HEK293 (cell line): Measurements from ENCODE around the gene RAB5IF.

Source experiments
- ATF2 ChIP-seq: fragments of 450-650 bp; formaldehyde crosslinking; IDR thresholded peaks from 2 replicates; pipeline ENCODE4 v1.5.1; 2016; ENCODE audit warnings: missing biosample characterization, missing genetic modification characterization, low read depth
- KLF1 ChIP-seq: fragments of 450-650 bp; formaldehyde crosslinking; IDR thresholded peaks from 2 replicates; pipeline ENCODE4 v1.5.1; 2016; ENCODE audit warnings: missing biosample characterization, missing genetic modification characterization
- REST ChIP-seq: fragments of 450-650 bp; formaldehyde crosslinking; IDR thresholded peaks from 2 replicates; pipeline ENCODE4 v1.5.1; 2016; ENCODE audit warnings: missing biosample characterization, missing genetic modification characterization
- SP3 ChIP-seq: fragments of 450-650 bp; formaldehyde crosslinking; IDR thresholded peaks from 2 replicates; pipeline ENCODE4 v1.5.1; 2016; ENCODE audit warnings: missing biosample characterization, missing genetic modification characterization
- WT1 ChIP-seq: fragments of 450-650 bp; formaldehyde crosslinking; IDR thresholded peaks from 2 replicates; pipeline ENCODE4 v1.5.1; 2016; ENCODE audit warnings: missing biosample characterization, missing genetic modification characterization
- YY1 ChIP-seq: fragments of 450-650 bp; formaldehyde crosslinking; IDR thresholded peaks from 2 replicates; pipeline ENCODE4 v1.5.1; 2018; ENCODE audit warnings: missing biosample characterization, missing genetic modification characterization
- ZBTB8A ChIP-seq: fragments of 450-650 bp; formaldehyde crosslinking; IDR thresholded peaks from 2 replicates; pipeline ENCODE4 v1.5.1; 2016; ENCODE audit warnings: missing biosample characterization, missing genetic modification characterization
- ZFP3 ChIP-seq: fragments of 450-650 bp; formaldehyde crosslinking; IDR thresholded peaks from 2 replicates; pipeline ENCODE4 v1.5.1; 2016; ENCODE audit warnings: low read depth, missing biosample characterization, missing genetic modification characterization
- ZFP69B ChIP-seq: fragments of 450-650 bp; formaldehyde crosslinking; IDR thresholded peaks from 2 replicates; pipeline ENCODE4 v1.5.1; 2016; ENCODE audit warnings: missing biosample characterization, missing genetic modification characterization
- ZNF155 ChIP-seq: fragments of 450-650 bp; formaldehyde crosslinking; IDR thresholded peaks from 2 replicates; pipeline ENCODE4 v1.5.1; 2016; ENCODE audit warnings: missing biosample characterization, missing genetic modification characterization
- ZNF2 ChIP-seq: fragments of 450-650 bp; formaldehyde crosslinking; IDR thresholded peaks from 2 replicates; pipeline ENCODE4 v1.5.1; 2016; ENCODE audit warnings: missing biosample characterization, missing genetic modification characterization
- ZNF26 ChIP-seq: fragments of 450-650 bp; formaldehyde crosslinking; IDR thresholded peaks from 2 replicates; pipeline ENCODE4 v1.5.1; 2016; ENCODE audit warnings: missing biosample characterization, missing genetic modification characterization
- ZNF280C ChIP-seq: fragments of 450-650 bp; formaldehyde crosslinking; IDR thresholded peaks from 2 replicates; pipeline ENCODE4 v1.5.1; 2016; ENCODE audit warnings: missing biosample characterization, missing genetic modification characterization
- ZNF280D ChIP-seq: fragments of 450-650 bp; formaldehyde crosslinking; IDR thresholded peaks from 2 replicates; pipeline ENCODE4 v1.5.1; 2016; ENCODE audit warnings: missing biosample characterization, missing genetic modification characterization
- ZNF449 ChIP-seq: fragments of 450-650 bp; formaldehyde crosslinking; IDR thresholded peaks from 2 replicates; pipeline ENCODE4 v1.5.1; 2017; ENCODE audit warnings: missing biosample characterization, mild to moderate bottlenecking, missing genetic modification characterization, moderate library complexity
- ZNF473 ChIP-seq: fragments of 450-650 bp; formaldehyde crosslinking; IDR thresholded peaks from 2 replicates; pipeline ENCODE4 v1.5.1; 2017; ENCODE audit warnings: missing biosample characterization, missing genetic modification characterization
- ZNF544 ChIP-seq: fragments of 450-650 bp; formaldehyde crosslinking; IDR thresholded peaks from 2 replicates; pipeline ENCODE4 v1.5.0; 2017; ENCODE audit warnings: missing biosample characterization, missing genetic modification characterization
- ZNF558 ChIP-seq: fragments of 450-650 bp; formaldehyde crosslinking; IDR thresholded peaks from 2 replicates; pipeline ENCODE4 v1.5.1; 2016; ENCODE audit warnings: missing biosample characterization, missing genetic modification characterization
- ZNF610 ChIP-seq: fragments of 450-650 bp; formaldehyde crosslinking; IDR thresholded peaks from 2 replicates; pipeline ENCODE4 v1.5.1; 2016; ENCODE audit warnings: missing biosample characterization, missing genetic modification characterization, borderline replicate concordance
- ZNF623 ChIP-seq: fragments of 450-650 bp; formaldehyde crosslinking; IDR thresholded peaks from 2 replicates; pipeline ENCODE4 v1.5.1; 2016; ENCODE audit warnings: missing biosample characterization, missing genetic modification characterization
- ZNF707 ChIP-seq: fragments of 450-650 bp; formaldehyde crosslinking; IDR thresholded peaks from 2 replicates; pipeline ENCODE4 v1.5.1; 2016; ENCODE audit warnings: missing biosample characterization, missing genetic modification characterization
- ZNF843 ChIP-seq: fragments of 450-650 bp; formaldehyde crosslinking; IDR thresholded peaks from 2 replicates; pipeline ENCODE4 v1.5.1; 2016; ENCODE audit warnings: missing biosample characterization, missing genetic modification characterization

RAB5IF gene

GRCh38 chr20:36574366-36575135, 31.0 kb upstream of the RAB5IF start (continued):
- TF ChIP-seq ZNF26 = no peak
- no peak for TF ChIP-seq ZFP3 (tag by site-specific recombination)
- no peak for TF ChIP-seq ZBTB8A (tag by site-specific recombination)
- no peak for TF ChIP-seq ZNF623 (tag by site-specific recombination)
- TF ChIP-seq WT1 (tag by site-specific recombination) = peak; percentile 93
- TF ChIP-seq ZNF449 = no peak
- TF ChIP-seq ZNF155 (tag by site-specific recombination) = no peak
- TF ChIP-seq ZNF544 (tag by site-specific recombination) = no peak
- TF ChIP-seq ZNF843 (tag by site-specific recombination) = no peak
- no peak for TF ChIP-seq ZNF610 (tag by site-specific recombination)
- 0 out of 2 replicates have a peak, but pooled peaks have one; percentile 25 for TF ChIP-seq ZNF2
- 0 out of 2 replicates have a peak, but pooled peaks have one; percentile 13 for TF ChIP-seq YY1 (tag by site-specific recombination)
- TF ChIP-seq ZFP69B (tag by site-specific recombination) = no peak
- TF ChIP-seq ZNF280C (tag by site-specific recombination) = no peak
- no peak for TF ChIP-seq ZNF280D (tag by site-specific recombination)
- no peak for TF ChIP-seq ATF2 (tag by site-specific recombination)
- TF ChIP-seq REST (tag by site-specific recombination) = no peak
- peak; percentile 57; the same call in 1 of the 2 replicates for TF ChIP-seq KLF1 (tag by site-specific recombination)
- no peak for TF ChIP-seq ZNF473 (tag by site-specific recombination)
- peak; percentile 60; the same call in 1 of the 2 replicates for TF ChIP-seq SP3 (tag by site-specific recombination)
- TF ChIP-seq ZNF558 (tag by site-specific recombination) = no peak
- no peak for TF ChIP-seq ZNF707 (tag by site-specific recombination)
